ENCODE measurements around the gene RGL2. TPM values are rescaled to one million over a fixed set of nuclear protein-coding genes. Genes with fewer than 3 reads are reported as not detected.
"Not testable (repeated sequence)": the region's sequence is repeated elsewhere in the genome, so short reads cannot be mapped to it uniquely, and the experiment has no call there.

RGL2 gene, protein sequence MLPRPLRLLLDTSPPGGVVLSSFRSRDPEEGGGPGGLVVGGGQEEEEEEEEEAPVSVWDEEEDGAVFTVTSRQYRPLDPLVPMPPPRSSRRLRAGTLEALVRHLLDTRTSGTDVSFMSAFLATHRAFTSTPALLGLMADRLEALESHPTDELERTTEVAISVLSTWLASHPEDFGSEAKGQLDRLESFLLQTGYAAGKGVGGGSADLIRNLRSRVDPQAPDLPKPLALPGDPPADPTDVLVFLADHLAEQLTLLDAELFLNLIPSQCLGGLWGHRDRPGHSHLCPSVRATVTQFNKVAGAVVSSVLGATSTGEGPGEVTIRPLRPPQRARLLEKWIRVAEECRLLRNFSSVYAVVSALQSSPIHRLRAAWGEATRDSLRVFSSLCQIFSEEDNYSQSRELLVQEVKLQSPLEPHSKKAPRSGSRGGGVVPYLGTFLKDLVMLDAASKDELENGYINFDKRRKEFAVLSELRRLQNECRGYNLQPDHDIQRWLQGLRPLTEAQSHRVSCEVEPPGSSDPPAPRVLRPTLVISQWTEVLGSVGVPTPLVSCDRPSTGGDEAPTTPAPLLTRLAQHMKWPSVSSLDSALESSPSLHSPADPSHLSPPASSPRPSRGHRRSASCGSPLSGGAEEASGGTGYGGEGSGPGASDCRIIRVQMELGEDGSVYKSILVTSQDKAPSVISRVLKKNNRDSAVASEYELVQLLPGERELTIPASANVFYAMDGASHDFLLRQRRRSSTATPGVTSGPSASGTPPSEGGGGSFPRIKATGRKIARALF
- 10 to 100 TPM; 21.5 to 35.0 TPM for total RNA-seq
- long read RNA-seq, partial matches to known transcripts: 9 of 16 reads
- long read RNA-seq, other reads (novel, unspliced or antisense): 4 of 16 reads

DNA sequence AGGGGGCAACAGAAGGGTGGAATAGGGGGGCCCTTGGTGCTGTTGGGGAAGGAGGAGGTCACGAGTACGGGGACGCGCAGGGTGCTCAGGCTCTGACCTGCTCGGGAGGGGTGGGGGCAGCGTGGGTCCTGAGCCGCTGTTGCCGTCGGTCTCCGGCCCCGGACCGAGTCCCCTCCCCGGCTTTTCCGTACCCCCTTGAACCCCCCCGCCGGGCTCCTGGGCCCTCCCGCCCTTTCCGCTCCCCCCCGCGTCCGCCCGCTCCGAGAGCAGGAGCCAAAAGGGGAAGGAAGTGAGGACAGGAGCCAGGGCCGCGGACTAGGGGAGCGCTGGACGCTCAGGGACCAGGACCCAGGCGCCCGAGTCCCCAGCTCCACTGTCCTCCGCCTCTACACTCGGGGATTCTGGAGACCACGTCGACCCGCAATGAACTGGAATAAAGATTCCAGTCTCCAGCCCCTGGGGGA lies at the start of gene RGL2:
RGL2 (minus strand) TSS at position 170 of the 464 bp plus-strand sequence. CDS start 332 bp downstream, outside the sequence.
- intact Hi-C loops (cut with DNase I, micrococcal nuclease): no loop called here
- ATAC-seq (peak; percentile 59), DNase-seq (peak; percentile 85 to 87)

DNA sequence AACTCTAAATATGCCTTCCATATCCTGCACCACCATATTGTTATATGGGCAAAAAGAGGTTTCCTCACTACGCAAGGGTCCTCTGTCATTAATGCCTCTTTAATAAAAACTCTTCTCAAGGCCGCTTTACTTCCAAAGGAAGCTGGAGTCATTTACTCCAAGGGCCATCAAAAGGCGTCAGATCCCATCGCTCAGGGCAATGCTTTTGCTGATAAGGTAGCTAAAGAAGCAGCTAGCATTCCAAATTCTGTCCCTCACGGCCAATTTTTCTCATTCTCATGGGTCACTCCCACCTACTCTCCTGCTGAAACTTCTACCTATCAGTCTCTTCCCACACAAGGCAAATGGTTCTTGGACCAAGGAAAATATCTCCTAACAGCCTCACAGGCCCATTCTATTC lies 49.1 kb upstream of the RGL2 start:
- ATAC-seq: no peak
- intact Hi-C loops (cut with DNase I, micrococcal nuclease): no loop called here
- no peak for DNase-seq

DNA sequence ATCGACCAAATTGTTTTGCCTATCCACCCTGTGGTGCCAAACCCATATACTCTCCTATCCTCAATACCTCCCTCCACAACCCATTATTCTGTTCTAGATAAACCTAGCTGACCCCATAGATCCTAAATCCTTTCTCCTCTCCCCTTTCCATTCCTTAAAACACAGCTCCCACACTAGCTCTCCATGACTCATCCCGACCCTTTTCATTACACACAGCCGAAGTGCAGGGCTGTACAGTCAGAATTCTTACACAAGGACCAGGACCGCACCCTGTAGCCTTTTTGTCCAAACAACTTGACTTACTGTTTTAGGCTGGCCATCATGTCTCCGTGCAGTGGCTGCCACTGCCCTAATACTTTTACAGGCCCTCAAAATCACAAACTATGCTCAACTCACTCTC lies 48.2 kb upstream of the RGL2 start:
- intact Hi-C loops (cut with DNase I, micrococcal nuclease); ATAC-seq; DNase-seq: not testable (repeated sequence)

DNA sequence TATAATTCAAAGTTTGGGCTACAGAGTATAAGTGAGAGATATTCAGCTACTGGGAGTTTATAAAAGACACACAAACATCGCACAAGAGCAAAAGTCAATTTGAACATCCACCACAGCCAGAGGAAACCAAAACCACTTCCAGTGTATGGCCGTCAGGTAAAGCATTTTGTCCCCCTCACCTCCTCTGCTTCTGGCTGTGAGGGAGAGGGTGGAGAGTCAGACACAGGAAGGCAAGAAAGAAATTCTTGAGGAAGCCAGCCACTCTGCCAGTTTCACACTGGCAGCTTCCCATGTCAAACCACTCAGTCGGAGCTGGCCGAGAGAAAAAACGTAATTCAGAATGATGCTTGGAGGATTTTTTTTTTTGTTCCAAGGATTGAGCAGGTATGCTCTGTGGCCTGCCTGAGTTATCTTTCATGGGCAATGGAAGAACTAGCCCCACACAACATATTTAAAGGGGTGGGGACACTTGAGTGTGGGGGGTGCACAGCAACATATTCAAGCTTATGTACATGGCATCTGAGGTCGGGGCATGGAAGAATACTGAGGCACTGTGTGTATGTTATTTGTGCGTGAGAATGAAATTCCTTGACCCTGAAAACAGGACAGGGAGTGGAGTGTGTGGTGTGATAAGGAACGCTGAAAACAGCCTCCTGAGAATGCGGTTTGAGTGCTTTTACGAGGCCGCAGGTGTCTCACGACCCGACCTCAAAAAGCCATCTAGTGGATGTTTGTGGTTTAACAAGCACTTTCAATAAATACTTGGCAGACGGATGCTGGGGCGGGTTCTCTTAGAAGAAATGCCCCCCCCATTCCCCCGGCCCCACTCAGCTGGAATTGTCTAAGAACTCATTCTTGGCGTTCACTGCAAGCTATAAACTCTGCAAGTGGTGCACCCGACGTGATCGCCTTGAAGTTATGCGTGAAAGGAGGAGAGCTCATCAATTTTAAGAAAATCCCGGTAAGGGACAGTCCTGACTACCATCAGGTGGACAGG lies 46.3 kb upstream of the RGL2 start:
- intact Hi-C loops (cut with DNase I, micrococcal nuclease): no loop called here
- DNase-seq (peak; percentile 58 to 75), ATAC-seq (peak; percentile 75)

DNA sequence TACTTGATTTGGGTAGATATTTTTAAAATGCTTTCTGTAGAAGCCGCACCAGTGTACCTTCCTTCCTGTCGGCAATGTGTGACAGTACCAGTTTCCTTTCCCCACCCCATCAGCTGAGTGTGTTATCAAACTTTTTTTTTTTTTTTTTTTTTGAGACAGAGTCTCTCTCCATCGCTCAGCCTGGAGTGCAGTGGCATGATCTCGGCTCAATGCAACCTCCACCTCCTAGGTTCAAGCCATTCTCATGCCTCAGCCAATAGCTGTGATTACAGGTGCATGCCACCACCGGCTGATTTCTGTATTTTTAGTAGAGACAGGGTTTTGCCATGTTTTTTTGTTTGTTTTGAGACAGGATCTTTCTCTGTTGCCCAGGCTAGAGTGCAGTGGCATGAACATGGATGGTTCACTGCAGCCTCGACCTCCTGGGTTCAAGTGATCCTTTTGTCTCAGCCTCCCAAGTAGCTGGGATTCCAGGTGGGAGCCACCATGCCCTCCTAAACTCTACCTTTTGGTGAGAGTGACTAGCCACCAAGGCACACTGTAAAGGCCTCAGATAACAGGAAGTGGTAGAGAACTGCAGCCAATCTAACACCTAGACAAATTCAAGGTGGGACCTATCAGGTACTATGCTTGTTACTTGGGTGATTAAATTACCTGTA lies 45.3 kb upstream of the RGL2 start:
- intact Hi-C loops (cut with DNase I, micrococcal nuclease): no loop called here
- ATAC-seq: peak; percentile 46
- DNase-seq: no peak

DNA sequence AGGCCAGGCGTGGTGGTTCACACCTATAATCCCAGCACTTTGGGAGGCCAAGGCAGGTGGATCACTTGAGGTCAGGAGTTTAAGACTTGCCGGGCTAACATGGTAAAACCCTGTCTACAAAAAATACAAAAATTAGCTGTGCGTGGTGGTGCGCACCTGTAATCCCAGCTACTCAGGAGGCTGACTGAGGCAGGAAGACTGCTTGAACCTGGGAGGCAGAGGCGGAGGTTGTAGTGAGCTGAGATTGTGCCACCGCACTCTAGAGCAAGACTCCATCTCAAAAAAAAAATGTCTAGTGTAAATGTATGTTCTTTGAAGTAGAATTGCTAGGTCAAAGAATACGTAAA lies 44.8 kb upstream of the RGL2 start:
- intact Hi-C loops (cut with DNase I, micrococcal nuclease); ATAC-seq; DNase-seq: not testable (repeated sequence)

DNA sequence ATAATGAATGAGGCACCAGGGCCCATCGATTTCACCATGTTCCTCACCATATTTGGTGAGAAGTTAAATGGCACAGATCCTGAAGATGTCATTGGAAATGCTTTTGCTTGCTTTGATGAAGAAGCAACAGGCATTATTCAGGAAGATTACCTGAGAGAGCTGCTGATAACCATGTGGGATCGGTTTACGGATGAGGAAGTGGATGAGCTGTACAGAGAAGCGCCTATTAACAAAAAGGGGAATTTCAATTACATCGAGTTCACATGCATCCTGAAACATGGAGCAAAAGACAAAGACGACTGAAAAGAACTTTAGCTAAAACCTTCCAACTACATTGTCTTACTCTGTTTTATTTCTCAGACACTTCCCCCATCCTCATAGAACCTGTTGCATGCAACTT lies 40.5 kb upstream of the RGL2 start:
- DNase-seq (no peak), ATAC-seq (no peak)
- intact Hi-C loops (cut with DNase I, micrococcal nuclease): no loop called here

DNA sequence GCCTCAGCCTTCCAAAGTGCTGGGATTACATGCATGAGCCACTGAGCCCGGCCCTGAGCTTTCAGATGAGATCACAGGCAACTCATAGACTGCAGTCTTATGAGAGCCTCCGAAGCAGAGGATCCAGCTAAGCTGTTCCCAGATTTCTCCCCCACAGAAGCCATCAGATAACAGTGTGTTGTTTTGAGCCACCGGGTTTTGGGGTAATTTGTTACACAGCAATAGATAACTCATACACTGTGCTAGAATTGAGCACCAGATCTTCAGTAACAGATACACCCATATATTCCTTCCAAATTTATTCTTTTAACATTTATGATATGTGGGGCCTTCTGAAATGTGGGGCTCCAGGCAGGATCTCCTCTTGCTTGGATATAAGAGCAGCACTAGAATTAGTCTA lies 37.8 kb upstream of the RGL2 start:
- ATAC-seq (no peak), DNase-seq (no peak)
- intact Hi-C loops (cut with DNase I, micrococcal nuclease): no loop called here

DNA sequence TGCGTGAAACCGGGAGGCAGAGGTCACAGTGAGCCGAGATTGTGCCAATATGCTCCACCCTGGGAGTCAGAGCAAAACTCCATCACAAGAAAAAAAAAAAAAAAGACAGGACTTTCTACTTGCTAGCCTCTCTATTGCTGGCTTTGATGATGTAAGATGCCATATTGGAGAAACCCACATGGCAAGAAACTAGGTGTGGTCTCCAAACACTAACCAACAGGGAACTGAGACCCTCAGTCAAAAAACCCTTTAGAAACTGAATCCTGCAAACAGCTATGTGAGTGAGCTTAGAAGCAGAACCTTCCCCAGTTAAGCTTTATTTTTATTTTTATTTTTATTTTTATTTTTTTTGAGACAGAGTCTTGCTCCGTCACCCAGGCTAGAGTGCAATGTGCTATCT lies 37.2 kb upstream of the RGL2 start:
- intact Hi-C loops (cut with DNase I, micrococcal nuclease): no loop called here
- no peak for ATAC-seq

DNA sequence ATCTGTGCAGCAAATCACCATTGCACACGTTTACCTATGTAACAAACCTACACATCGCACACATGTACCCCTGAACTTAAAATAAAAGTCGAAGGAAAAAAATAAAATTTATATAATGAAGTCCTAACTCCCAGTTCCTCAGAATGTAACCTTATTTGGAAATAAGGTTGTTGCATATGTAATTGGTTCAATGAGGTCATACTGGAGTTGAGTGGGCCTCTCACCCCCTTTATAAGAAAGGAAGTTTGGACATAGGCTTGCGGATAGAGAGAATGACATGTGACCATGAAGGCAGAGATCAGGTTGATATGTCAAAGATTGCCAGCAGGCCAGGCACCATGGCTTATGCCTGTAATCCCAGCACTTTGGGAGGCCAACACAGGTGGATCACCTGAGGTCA lies 34.9 kb upstream of the RGL2 start:
- intact Hi-C loops (cut with DNase I, micrococcal nuclease): no loop called here
- no peak for DNase-seq
- ATAC-seq: no peak

More for the DNA sequence above, 37.2 kb upstream of the RGL2 start:
- no peak for DNase-seq

DNA sequence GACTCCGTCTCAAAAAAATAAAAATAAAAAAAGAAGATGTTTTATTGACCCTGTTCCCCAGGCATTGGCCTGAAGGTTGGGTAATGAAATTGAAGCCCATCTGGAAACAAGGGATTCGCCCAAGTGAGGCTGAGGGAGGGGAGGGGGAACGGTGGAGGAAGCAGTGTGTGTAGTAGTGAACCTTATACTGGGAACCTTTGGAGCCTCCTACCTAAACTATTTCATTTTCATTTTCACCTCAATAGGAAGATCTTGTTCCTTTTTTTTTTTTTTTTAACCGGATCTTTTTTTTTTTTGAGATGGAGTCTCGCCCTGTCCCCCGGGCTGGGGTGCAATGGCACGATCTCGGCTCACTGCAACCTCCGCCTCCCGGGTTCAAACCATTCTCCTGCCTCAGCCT lies 32.0 kb upstream of the RGL2 start:
- DNase-seq: no peak
- intact Hi-C loops (cut with DNase I, micrococcal nuclease): no loop called here
- ATAC-seq: no peak

DNA sequence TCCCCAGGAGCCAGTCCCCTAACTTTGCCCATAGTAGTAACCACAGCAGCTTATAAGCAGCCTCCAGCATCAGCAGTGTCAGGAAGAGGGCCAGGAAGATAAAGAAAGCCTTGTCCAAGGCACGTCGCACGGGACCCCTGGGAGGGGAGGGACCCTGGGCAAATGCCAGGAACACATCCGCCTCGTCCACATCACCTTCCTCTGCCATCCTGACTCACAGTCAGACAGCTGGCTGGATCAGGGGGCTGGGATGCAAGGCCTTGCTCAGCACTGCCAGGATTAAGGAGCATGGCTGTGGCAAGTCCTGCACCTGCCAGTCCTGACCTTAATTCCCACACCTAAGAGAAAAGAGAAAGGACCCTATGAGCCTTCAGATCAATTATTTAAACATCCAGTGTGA lies 30.3 kb upstream of the RGL2 start:
- intact Hi-C loops (cut with DNase I, micrococcal nuclease): no loop called here
- no peak for ATAC-seq
- DNase-seq: no peak

DNA sequence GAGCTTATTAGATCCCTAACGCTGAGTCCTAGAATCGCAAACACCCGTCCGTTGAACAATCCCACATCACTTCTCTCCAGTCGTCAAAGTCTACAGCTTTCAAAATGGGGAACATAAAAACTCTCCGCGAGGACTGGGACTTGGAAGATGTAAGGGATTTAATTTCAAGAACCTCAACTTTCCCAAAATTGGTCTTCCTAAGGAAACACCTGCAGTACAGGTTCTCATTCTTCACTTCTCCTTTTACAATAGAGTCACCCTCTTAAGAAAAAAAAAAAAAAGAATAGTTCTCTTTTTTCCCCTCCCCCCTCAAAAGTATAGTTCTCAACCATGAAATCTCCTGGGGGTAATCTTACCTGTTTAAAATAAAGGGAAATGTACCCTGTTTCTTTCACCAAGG lies 25.4 kb upstream of the RGL2 start:
- intact Hi-C loops (cut with DNase I, micrococcal nuclease): no loop called here
- no peak for DNase-seq
- no peak for ATAC-seq

DNA sequence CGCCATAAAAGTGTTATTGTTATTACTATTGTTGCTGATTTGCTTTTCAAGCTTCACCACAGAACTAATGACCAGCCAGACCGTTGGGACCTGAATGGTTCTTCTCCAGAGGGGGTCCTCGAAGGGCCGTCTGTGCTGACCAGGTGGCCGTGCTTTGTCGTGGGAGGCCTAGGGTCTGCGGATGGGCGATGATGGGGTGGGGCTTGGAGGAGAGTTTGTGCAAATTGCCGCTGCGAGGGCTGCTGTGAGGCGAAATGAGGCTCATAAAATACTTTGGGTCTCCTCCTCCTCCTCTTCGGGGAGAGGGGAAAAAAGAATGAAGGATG lies 24.8 kb upstream of the RGL2 start:
- no peak for ATAC-seq
- no peak for DNase-seq
- intact Hi-C loops (cut with DNase I, micrococcal nuclease): no loop called here

DNA sequence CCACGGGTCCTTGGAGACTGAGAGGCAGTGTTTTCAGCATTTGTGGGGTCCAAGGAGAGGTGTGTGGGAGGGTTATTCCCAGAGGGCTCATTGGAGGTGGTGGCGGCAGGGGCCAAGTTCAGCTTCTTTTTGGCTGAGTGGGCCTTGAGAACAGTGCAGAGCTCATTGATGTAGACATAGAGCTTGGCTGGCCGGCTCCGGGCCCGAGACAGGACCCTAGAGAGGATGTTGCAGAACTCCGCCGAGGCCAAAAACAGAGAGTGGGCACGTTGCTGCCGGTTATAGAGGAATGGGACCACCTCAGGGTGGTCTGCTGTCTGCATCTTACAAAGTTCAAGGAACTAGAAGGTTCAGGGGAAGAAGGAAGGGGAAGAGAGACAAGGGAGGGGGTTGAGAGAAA lies 22.5 kb upstream of the RGL2 start:
- no peak for DNase-seq
- ATAC-seq: no peak
- intact Hi-C loops (cut with DNase I, micrococcal nuclease): no loop called here

DNA sequence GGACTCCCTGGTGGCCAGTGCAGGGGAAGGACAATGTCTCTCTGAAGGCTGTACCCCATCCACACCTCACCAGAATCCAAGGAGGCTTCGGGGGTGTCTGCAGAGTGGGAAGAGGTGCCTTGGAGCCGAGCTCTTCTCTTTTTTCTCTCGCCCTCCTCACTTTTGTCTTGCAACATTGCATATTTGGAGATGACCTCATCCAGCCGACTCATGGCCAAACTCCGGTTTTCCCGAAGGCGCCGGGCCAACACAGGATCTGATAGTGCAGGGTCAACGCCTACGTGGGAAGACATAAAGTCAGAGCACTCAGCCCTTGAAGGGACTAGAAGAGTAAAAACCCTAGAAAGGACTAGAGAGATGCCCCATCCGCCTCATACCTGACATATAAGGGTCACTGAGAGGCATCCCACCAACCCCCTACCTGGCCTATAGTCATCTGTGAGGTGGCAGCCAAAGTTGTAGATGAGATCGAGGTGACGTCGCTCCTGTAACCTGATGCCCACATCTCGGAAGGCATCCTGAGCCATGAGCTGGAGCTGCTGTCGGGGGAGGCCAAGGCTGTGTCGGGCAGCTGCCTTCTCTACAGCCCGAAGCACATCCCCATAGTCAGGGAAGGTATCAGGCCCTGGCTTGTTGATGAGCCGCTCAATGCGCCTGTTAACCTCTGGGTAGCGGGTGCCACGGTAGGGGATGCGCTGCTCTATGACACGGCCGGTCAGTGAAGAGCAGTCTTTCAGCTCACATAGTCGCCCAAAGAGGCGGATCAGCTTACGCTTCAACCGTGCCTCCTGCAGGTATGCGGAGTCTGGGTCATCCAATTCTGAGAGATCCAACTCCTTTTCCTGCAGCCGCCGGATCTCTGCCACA lies 21.8 kb upstream of the RGL2 start:
- ATAC-seq (no peak), DNase-seq (no peak)
- intact Hi-C loops (cut with DNase I, micrococcal nuclease): no loop called here

DNA sequence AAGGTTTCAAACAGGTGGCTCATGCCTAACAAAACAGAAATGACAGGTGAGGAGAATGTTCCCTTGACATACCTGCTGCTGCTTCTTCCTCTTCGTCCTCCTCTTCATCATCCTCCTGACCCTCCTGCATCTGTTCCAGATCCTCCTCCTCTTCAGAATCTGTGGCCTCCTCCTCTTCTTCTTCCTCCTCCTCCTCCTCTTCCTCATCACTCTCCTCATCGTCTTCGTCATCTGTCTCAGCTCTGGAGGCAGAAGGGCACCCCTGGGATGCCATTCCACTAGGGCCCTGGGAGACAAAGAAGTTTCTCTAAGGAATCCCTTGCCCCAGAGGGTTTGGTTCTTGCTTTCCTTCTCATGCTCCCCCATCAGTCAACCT lies 21.2 kb upstream of the RGL2 start:
- intact Hi-C loops (cut with DNase I, micrococcal nuclease): no loop called here
- DNase-seq (no peak), ATAC-seq (no peak)
